Activated naive CD4-positive, alpha-beta T cell treated with anti-CD3 and anti-CD28 coated beads for 36 hours (primary cell): Measurements from ENCODE around the gene SERPINA12. TPM values are rescaled to one million over a fixed set of nuclear protein-coding genes. Genes with fewer than 3 reads are reported as not detected.

Experiments
- total RNA-seq, 2 experiments: library from RNA; stranded (reverse); gene quantifications; one replicate each; pipeline ENCODE4 v1.2.3, GENCODE V29; 2021

SERPINA12 gene
- total RNA-seq, 2 experiments from 2014 or later = not detected

Other genes starting within 250 kb of the SERPINA12 start
- not detected for gene SERPINA10, start 216.2 kb downstream of the SERPINA12 start, total RNA-seq
- not detected for gene SERPINA6, start 186.1 kb downstream of the SERPINA12 start, total RNA-seq
- not detected for gene SERPINA2, start 142.8 kb downstream of the SERPINA12 start, total RNA-seq
- 1 to 10 TPM; 3.1 to 4.3 TPM for gene SERPINA1, start 120.9 kb downstream of the SERPINA12 start, total RNA-seq
- gene SERPINA11, start 56.7 kb downstream of the SERPINA12 start, total RNA-seq = not detected
- not detected for gene SERPINA9, start 33.3 kb downstream of the SERPINA12 start, total RNA-seq
- not detected for gene SERPINA4, start 52.0 kb upstream of the SERPINA12 start, total RNA-seq
- not detected for gene SERPINA5, start 72.0 kb upstream of the SERPINA12 start, total RNA-seq
- not detected for gene SERPINA3, start 102.9 kb upstream of the SERPINA12 start, total RNA-seq